ENCODE measurements around the gene NR2F1.

DNA sequence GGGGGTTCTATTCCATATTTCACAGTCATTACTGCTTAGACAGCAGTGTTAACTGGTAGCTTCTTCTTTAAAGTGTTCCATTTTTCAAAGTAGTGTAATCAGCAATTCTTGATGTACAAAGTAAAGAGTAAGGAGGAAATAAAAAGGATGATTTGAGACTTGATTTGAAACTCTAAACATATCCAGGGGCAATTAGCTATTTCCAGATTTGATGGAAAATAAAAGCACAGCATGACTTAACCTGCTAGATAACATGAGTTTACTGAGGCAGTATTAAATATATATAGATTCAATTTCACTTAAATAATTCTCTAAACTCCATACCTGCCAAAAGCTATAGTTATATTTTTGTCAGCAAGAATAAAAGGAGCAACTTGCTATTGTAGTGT lies 29.8 kb downstream of the NR2F1 start:
- TF ChIP-seq ZNF274 (IDR thresholded peaks at IDR 0.05; ENCODE audit: low read depth, low read length), result no peak
- no peak for TF ChIP-seq SUZ12 (IDR thresholded peaks at IDR 0.05; ENCODE audit: extremely low read depth, insufficient read depth, insufficient read length)
